HepG2 (cell line): Measurements from ENCODE around the gene RBP3. TPM values are rescaled to one million over a fixed set of nuclear protein-coding genes. Genes with fewer than 3 reads are reported as not detected.

Experiments used
- ATAC-seq: fragments of 200-7000 bp; cut with Tn5 transposase; 3 replicates; pipeline ENCODE4 v1.9.1; 2020; ENCODE audit warnings: mild to moderate bottlenecking, moderate library complexity
- BruUV-seq: library from RNA; stranded (reverse); fragments of 400-500 nt; replicated peaks from 2 replicates; lab custom pipeline; 2021; lab: Mats Ljungman, UMichigan
- CTCF ChIA-PET: fragments of 300-600 bp; formaldehyde crosslinking; extraction: SDS; loops from one replicate; lab custom pipeline; 2021; ENCODE audit warnings: low total read pairs, inconsistent platforms, low intra/inter-chr PET ratio; lab: Yijun Ruan, JAX
- POLR2A ChIA-PET: fragments of 350-600 bp; sonication (Branson Sonifier 250); formaldehyde crosslinking; loops from one replicate; lab custom pipeline; 2020; ENCODE audit warnings: antibody characterized with exemption, inconsistent platforms; lab: Yijun Ruan, JAX
- DNase-seq: peaks from one replicate; pipeline ENCODE4 v3.0.0-alpha.2; 2015; ENCODE audit warnings: low spot score
- FAIRE-seq: peaks from 3 replicates; lab custom pipeline; 2011; peaks lifted over from hg19 to GRCh38; lab: Jason Lieb, UNC
- H2AFZ ChIP-seq: one replicate; pipeline ENCODE4 v1.6.1; 2011; ENCODE audit warnings: low read length, inconsistent platforms
- H3K27ac ChIP-seq: fragments of 300-600 bp; 3 replicates; pipeline ENCODE4 v1.8.0; 2011; ENCODE audit warnings: mixed run types, mild to moderate bottlenecking, mixed read lengths, low read length, inconsistent platforms; ENCODE audit not compliant: insufficient read depth; ENCODE audit errors: extremely low read length
- H3K27me3 ChIP-seq, 2 experiments: fragments of 200-600 bp in 1 of 2; 2 replicates in 1 of 2; 3 replicates in 1 of 2; pipeline versions ENCODE4 v1.6.0 to v1.8.0; 2011; ENCODE audit warnings: low read length in 2 of 2, mild to moderate bottlenecking in 2 of 2, moderate library complexity in 2 of 2, inconsistent platforms in 1 of 2; ENCODE audit not compliant: insufficient read depth in 2 of 2, control insufficient read depth in 1 of 2
- H3K36me3 ChIP-seq, 2 experiments: fragments of 200-600 bp in 1 of 2; replicated peaks in 1 of 2; 2 replicates in 1 of 2; 3 replicates in 1 of 2; pipeline versions ENCODE4 v1.5.1 to v1.8.0; 2011; ENCODE audit warnings: low read length in 2 of 2, inconsistent platforms in 1 of 2; ENCODE audit not compliant: insufficient read depth in 2 of 2, control insufficient read depth in 1 of 2
- H3K4me1 ChIP-seq: 2 replicates; pipeline ENCODE4 v1.5.1; 2012; ENCODE audit warnings: low read length, inconsistent platforms; ENCODE audit not compliant: insufficient read depth
- H3K4me2 ChIP-seq: 2 replicates; pipeline ENCODE4 v1.6.0; 2011; ENCODE audit warnings: low read depth, low read length, inconsistent platforms
- H3K4me3 ChIP-seq, 3 experiments: fragments of 200-600 bp in 1 of 3; sonication (generic), shearing (Covaris generic) in 1 of 3; replicated peaks in 1 of 3; 2 replicates each; pipeline ENCODE4 v1.5.1; 2011 to 2016; ENCODE audit warnings: low read length in 3 of 3, inconsistent platforms in 2 of 3, low read depth in 2 of 3, mild to moderate bottlenecking in 2 of 3, control low read depth in 1 of 3, mixed read lengths in 1 of 3; ENCODE audit not compliant: insufficient read depth in 1 of 3
- H3K79me2 ChIP-seq: one replicate; pipeline ENCODE4 v1.6.1; 2011; ENCODE audit warnings: low read length, inconsistent platforms; ENCODE audit not compliant: insufficient read depth
- H3K9ac ChIP-seq: 2 replicates; pipeline ENCODE4 v1.6.0; 2011; ENCODE audit warnings: mild to moderate bottlenecking, low read depth, low read length, inconsistent platforms; ENCODE audit not compliant: insufficient read depth
- H3K9me3 ChIP-seq: 2 replicates; pipeline ENCODE4 v1.5.1; 2012; ENCODE audit warnings: mild to moderate bottlenecking, low read length
- H4K20me1 ChIP-seq: 2 replicates; pipeline ENCODE4 v1.6.0; 2011; ENCODE audit warnings: inconsistent platforms, mild to moderate bottlenecking, low read length, moderate library complexity; ENCODE audit not compliant: insufficient read depth
- CREBL2 ChIP-seq: sonication (generic); formaldehyde crosslinking; IDR thresholded peaks from 2 replicates; pipeline ENCODE4 v1.8.1; 2023; ENCODE audit warnings: missing genetic modification reagents, mild to moderate bottlenecking, borderline replicate concordance
- DBP ChIP-seq: sonication (generic); formaldehyde crosslinking; IDR thresholded peaks from 2 replicates; pipeline ENCODE4 v1.4.0; 2020; ENCODE audit warnings: missing genetic modification reagents; ENCODE audit errors: not compliant biosample characterization
- ELK4 ChIP-seq: sonication (generic); formaldehyde crosslinking; IDR thresholded peaks from 2 replicates; pipeline ENCODE4 v1.9.0; 2021; ENCODE audit warnings: missing genetic modification reagents, borderline replicate concordance
- FOXK1 ChIP-seq: sonication (generic); formaldehyde crosslinking; IDR thresholded peaks from 2 replicates; pipeline ENCODE4 v1.4.0; 2020; ENCODE audit warnings: low read depth, missing genetic modification reagents, borderline replicate concordance
- GZF1 ChIP-seq: sonication (generic); formaldehyde crosslinking; IDR thresholded peaks from 2 replicates; pipeline ENCODE4 v1.5.1; 2020; ENCODE audit warnings: mild to moderate bottlenecking, missing genetic modification reagents
- HOXA3 ChIP-seq: sonication (generic); formaldehyde crosslinking; IDR thresholded peaks from 2 replicates; pipeline ENCODE4 v1.5.0; 2020; ENCODE audit warnings: missing genetic modification reagents
- IKZF1 ChIP-seq: fragments of 450-650 bp; IDR thresholded peaks from 2 replicates; pipeline ENCODE4 v1.7.1; 2016
- IRF1 ChIP-seq: sonication (generic); formaldehyde crosslinking; IDR thresholded peaks from 2 replicates; pipeline ENCODE4 v1.4.0; 2020; ENCODE audit warnings: low read depth, mild to moderate bottlenecking, missing genetic modification reagents
- KLF12 ChIP-seq: sonication (generic); formaldehyde crosslinking; IDR thresholded peaks from 2 replicates; pipeline ENCODE4 v1.4.0; 2020; ENCODE audit warnings: missing genetic modification reagents, borderline replicate concordance
- PHF21A ChIP-seq: sonication (generic); formaldehyde crosslinking; IDR thresholded peaks from 2 replicates; pipeline ENCODE4 v1.5.0; 2020; ENCODE audit warnings: mild to moderate bottlenecking, missing genetic modification reagents
- TBL1XR1 ChIP-seq: fragments of 150-350 bp; IDR thresholded peaks from 2 replicates; pipeline ENCODE4 v1.6.1; 2014; ENCODE audit warnings: borderline replicate concordance, low read length; ENCODE audit not compliant: partially characterized antibody
- ZNF230 ChIP-seq: sonication (generic); formaldehyde crosslinking; IDR thresholded peaks from 2 replicates; pipeline ENCODE4 v1.4.0; 2020; ENCODE audit warnings: mild to moderate bottlenecking, missing genetic modification reagents
- ZNF512B ChIP-seq: sonication (generic); formaldehyde crosslinking; IDR thresholded peaks from 2 replicates; pipeline ENCODE4 v1.5.1; 2020; ENCODE audit warnings: missing genetic modification reagents, mild to moderate bottlenecking, borderline replicate concordance
- ZNF530 ChIP-seq: sonication (generic); formaldehyde crosslinking; IDR thresholded peaks from 2 replicates; pipeline ENCODE4 v1.5.0; 2020; ENCODE audit warnings: low read depth, mild to moderate bottlenecking, missing genetic modification reagents
- ZNF569 ChIP-seq: sonication (generic); formaldehyde crosslinking; IDR thresholded peaks from 2 replicates; pipeline ENCODE4 v1.5.0; 2020; ENCODE audit warnings: mild to moderate bottlenecking, missing genetic modification reagents, moderate library complexity, borderline replicate concordance
- ZNF577 ChIP-seq: sonication (generic); formaldehyde crosslinking; IDR thresholded peaks from 2 replicates; pipeline ENCODE4 v1.4.0; 2020; ENCODE audit warnings: mild to moderate bottlenecking, low read depth, missing genetic modification reagents, borderline replicate concordance
- ZNF850 ChIP-seq: sonication (generic); formaldehyde crosslinking; conservative IDR thresholded peaks from 2 replicates; pipeline ENCODE4 v1.9.0; 2021; ENCODE audit warnings: mild to moderate bottlenecking, missing genetic modification reagents
- WGBS: methylation state at CpG from one replicate; pipeline ENCODE4 v1.1.6; 2017; ENCODE audit warnings: low lambda C conversion rate; 5-methylcytosine and 5-hydroxymethylcytosine counted together
- in situ Hi-C: cut with HindIII; loops from 2 replicates; pipeline ENCODE4 v1.10.0; 2017; ENCODE audit warnings: low pct_unique_long_range_greater_than_20kb; ENCODE audit not compliant: extremely low pct_ligation_motif_present
- intact Hi-C: fragments of 100-400 bp; cut with micrococcal nuclease; formaldehyde crosslinking; loops from one replicate; pipeline ENCODE4 v1.10.0; 2022; ENCODE audit not compliant: unreplicated experiment
- polyA plus RNA-seq, 8 experiments: library from polyadenylated mRNA; depleted of rRNA in 3 of 8; stranded (reverse) in 7 of 8; unstranded in 1 of 8; fragments of >200 nt; fragmentation: Illumina TruSeq in 4 of 8; extraction: Trizol in 4 of 8; gene quantifications; 2 replicates each; pipeline versions ENCODE4 v1.2.1 to v1.2.3, GENCODE V29; 2011 to 2016; ENCODE audit warnings: low read depth in 4 of 8, missing spikeins in 1 of 8, mixed read lengths in 1 of 8; ENCODE audit not compliant: insufficient read depth in 1 of 8
- total RNA-seq, 5 experiments: library from RNA; depleted of rRNA; stranded (reverse); fragments of >200 nt; fragmentation: Illumina TruSeq; extraction: Trizol; gene quantifications; 2 replicates each; pipeline ENCODE4 v1.2.3, GENCODE V29; 2016; ENCODE audit warnings: low read depth in 1 of 5

RBP3 gene
- total and polyA plus RNA-seq, 2 of the 13 experiments (the other 11 are each of a cell fraction or from before 2014, with no cell fraction given) = not detected

GRCh38 chr10:47397256-47397655 is 49.1 kb downstream of the RBP3 start:
- no peak for DNase-seq
- no peak overlapping the region for H3K27ac ChIP-seq
- WGBS = 72% methylated on average over 6 of the region's 6 CpGs
- ATAC-seq = no peak
- no peak overlapping the region for H2AFZ ChIP-seq
- H3K36me3 ChIP-seq = no peaks in the 10 kb centered on the region
- H3K4me1 ChIP-seq = peaks cover 31% of the 10 kb centered on the region
- no peaks in the 10 kb centered on the region for H3K79me2 ChIP-seq
- no peak for FAIRE-seq
- H3K27me3 ChIP-seq = no peaks in the 10 kb centered on the region; a peak in 1 of 5 replicates
- no peak overlapping the region for H3K4me2 ChIP-seq
- H3K9ac ChIP-seq = no peak overlapping the region
- in situ Hi-C loops (no loop called here), intact Hi-C loops (no loop called here)
- H4K20me1 ChIP-seq = no peaks in the 10 kb centered on the region
- ChIA-PET CTCF (no interaction called here), POLR2A (no interaction called here)
- BruUV-seq = no TSS peak
- TF ChIP-seq PHF21A (no peak), KLF12 (CRISPR knock-in tag) (no peak), HOXA3 (CRISPR knock-in tag) (no peak), DBP (CRISPR knock-in tag) (no peak), ZNF230 (CRISPR knock-in tag) (no peak), FOXK1 (CRISPR knock-in tag) (no peak), IRF1 (no peak), ELK4 (no peak), IKZF1 (no peak), ZNF512B (no peak), ZNF577 (CRISPR knock-in tag) (no peak), GZF1 (no peak), ZNF569 (no peak), ZNF850 (CRISPR knock-in tag) (no peak), CREBL2 (CRISPR knock-in tag) (no peak), TBL1XR1 (no peak), ZNF530 (CRISPR knock-in tag) (no peak)
- H3K9me3 ChIP-seq = no peaks in the 10 kb centered on the region
- no peak overlapping the region for H3K4me3 ChIP-seq
